ENCODE data around the gene KRTAP3-2. TPM values are rescaled to one million over a fixed set of nuclear protein-coding genes. Genes with fewer than 3 reads are reported as not detected.
A peak's percentile ranks its signal among the peaks of the same experiment; 100 is the strongest.

The KRTAP3-2 gene
- polyA plus RNA-seq, 1 donor, result 0.52 TPM

GRCh38 chr17:41010441-41010840 is 10.7 kb upstream of the KRTAP3-2 start:
- DNase-seq (ENCODE audit: low read depth), result no peak

GRCh38 chr17:41009936-41010335 is 10.2 kb upstream of the KRTAP3-2 start:
- no peak for DNase-seq (ENCODE audit: low read depth)

GRCh38 chr17:41009301-41009760 is 9.6 kb upstream of the KRTAP3-2 start:
- no peak for DNase-seq (ENCODE audit: low read depth)

GRCh38 chr17:41008811-41009210 is 9.1 kb upstream of the KRTAP3-2 start, which contains the start of gene KRTAP3-1:
Gene KRTAP3-1 (minus strand): TSS chr17:41009128. CDS start chr17:41009074, 54 bp downstream.
- DNase-seq (ENCODE audit: low read depth), result no peak

GRCh38 chr17:41004397-41004796 is 4.7 kb upstream of the KRTAP3-2 start:
- no peak for DNase-seq (ENCODE audit: low read depth)

GRCh38 chr17:41003926-41004325 is 4.2 kb upstream of the KRTAP3-2 start:
- DNase-seq (ENCODE audit: low read depth), result no peak

- no peak for DNase-seq (ENCODE audit: low read depth)
Observed at GRCh38 chr17:41002814-41003213, 3.1 kb upstream of the KRTAP3-2 start.

- DNase-seq (ENCODE audit: low read depth), result no peak
Observed at GRCh38 chr17:41001795-41002194, 2.1 kb upstream of the KRTAP3-2 start.

- DNase-seq (ENCODE audit: low read depth), result no peak
Observed at GRCh38 chr17:40997361-40997760, 2.3 kb downstream of the KRTAP3-2 start.

- no peak for DNase-seq (ENCODE audit: low read depth)
Observed at GRCh38 chr17:40996829-40997228, 2.9 kb downstream of the KRTAP3-2 start.

GRCh38 chr17:40995116-40995515 is 4.6 kb downstream of the KRTAP3-2 start:
- no peak for DNase-seq (ENCODE audit: low read depth)

GRCh38 chr17:40993839-40994238 is 5.9 kb downstream of the KRTAP3-2 start, which contains the start of gene KRTAP3-3:
Gene KRTAP3-3 (minus strand): TSS chr17:40994164. CDS start chr17:40994097, 67 bp downstream.
- no peak for DNase-seq (ENCODE audit: low read depth)

GRCh38 chr17:40993084-40993483 is 6.6 kb downstream of the KRTAP3-2 start:
- no peak for DNase-seq (ENCODE audit: low read depth)

GRCh38 chr17:40992666-40993065 is 7.0 kb downstream of the KRTAP3-2 start:
- DNase-seq (ENCODE audit: low read depth), result no peak

GRCh38 chr17:40986920-40987319 is 12.8 kb downstream of the KRTAP3-2 start:
- DNase-seq (ENCODE audit: low read depth), result no peak

- DNase-seq (ENCODE audit: low read depth), result no peak
Observed at GRCh38 chr17:40984226-40984625, 15.5 kb downstream of the KRTAP3-2 start, which contains the start of gene KRT40. Gene KRT40 (minus strand): TSS chr17:40984326. CDS start chr17:40984273, 53 bp downstream.

- no peak for DNase-seq (ENCODE audit: low read depth)
Observed at GRCh38 chr17:40981115-40981514, 18.6 kb downstream of the KRTAP3-2 start.

- DNase-seq (ENCODE audit: low read depth), result peak; percentile 57
Observed at GRCh38 chr17:40980596-40980995, 19.1 kb downstream of the KRTAP3-2 start.

- no peak for DNase-seq (ENCODE audit: low read depth)
Observed at GRCh38 chr17:40980117-40980516, 19.6 kb downstream of the KRTAP3-2 start.

GRCh38 chr17:40978575-40979151 is 21.0 kb downstream of the KRTAP3-2 start:
- no peak for DNase-seq (ENCODE audit: low read depth)

- DNase-seq (ENCODE audit: low read depth), result no peak
Observed at GRCh38 chr17:40975516-40975915, 24.2 kb downstream of the KRTAP3-2 start.

GRCh38 chr17:40974366-40974765 is 25.3 kb downstream of the KRTAP3-2 start:
- DNase-seq (ENCODE audit: low read depth), result no peak

GRCh38 chr17:40967582-40967981 is 32.1 kb downstream of the KRTAP3-2 start:
- DNase-seq (ENCODE audit: low read depth), result no peak

- DNase-seq (ENCODE audit: low read depth), result no peak
Observed at GRCh38 chr17:40966848-40967247, 32.9 kb downstream of the KRTAP3-2 start, which contains the start of gene KRT39. Gene KRT39 (minus strand): TSS chr17:40966948. CDS start chr17:40966856, 92 bp downstream.
